Activated naive CD4-positive, alpha-beta T cell treated with anti-CD3 and anti-CD28 coated beads, Interleukin-2, amount 50 U/mL, for 72 hours (primary cell): Measurements from ENCODE around the gene NRCAM. TPM values are rescaled to one million over a fixed set of nuclear protein-coding genes. Genes with fewer than 3 reads are reported as not detected.
"Not testable (repeated sequence)": the region's sequence is repeated elsewhere in the genome, so short reads cannot be mapped to it uniquely, and the experiment has no call there.

ENCODE experiments used
- ATAC-seq, 2 donors: fragments of 150-1000 bp; cut with Tn5 transposase; 2 replicates each; pipeline ENCODE4 v1.10.0; 2021; ENCODE audit warnings: mild to moderate bottlenecking in 2 of 2, moderate library complexity in 2 of 2
- DNase-seq, 2 donors: peaks; one replicate each; pipeline ENCODE4 v3.0.0; 2021 to 2022; ENCODE audit warnings: low spot score in 2 of 2
- H3K27ac Mint-ChIP-seq, 2 donors: one replicate each; pipeline ENCODE4 v1.8.0; 2022; ENCODE audit warnings: mild to moderate bottlenecking in 2 of 2, mixed read lengths in 2 of 2
- H3K36me3 Mint-ChIP-seq, 2 donors: one replicate each; pipeline ENCODE4 v1.8.0; 2022; ENCODE audit warnings: mixed read lengths in 2 of 2
- H3K9me3 Mint-ChIP-seq, 2 donors: one replicate each; pipeline ENCODE4 v1.8.0; 2022; ENCODE audit warnings: mixed read lengths in 2 of 2
- total RNA-seq, 2 donors: library from RNA; stranded (reverse); gene quantifications; one replicate each; pipeline ENCODE4 v1.2.3, GENCODE V29; 2022

Gene NRCAM
- total RNA-seq, 2 donors from 2014 or later, result 0.09 to 0.80 TPM

DNA sequence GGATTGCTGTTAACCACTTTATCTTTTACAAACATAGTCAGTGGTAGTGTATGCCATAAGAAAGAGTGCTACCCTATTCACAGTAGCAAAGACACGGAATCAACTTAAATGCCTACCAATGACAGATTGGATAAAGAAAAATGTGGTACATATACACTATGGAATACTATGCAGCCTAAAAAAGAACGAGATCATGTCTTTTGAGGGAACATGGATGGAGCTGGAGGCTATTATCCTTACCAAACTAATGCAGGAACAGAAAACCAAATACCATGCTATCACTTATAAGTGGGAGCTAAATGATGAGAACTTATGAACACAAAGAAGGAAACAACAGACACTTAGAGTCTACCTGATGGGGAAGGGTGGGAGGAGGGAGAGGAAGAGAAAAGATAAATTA is 10.1 kb upstream of the NRCAM start:
- DNase-seq, ATAC-seq, H3K9me3 Mint-ChIP-seq, H3K27ac Mint-ChIP-seq, H3K36me3 Mint-ChIP-seq: not testable (repeated sequence)

DNA sequence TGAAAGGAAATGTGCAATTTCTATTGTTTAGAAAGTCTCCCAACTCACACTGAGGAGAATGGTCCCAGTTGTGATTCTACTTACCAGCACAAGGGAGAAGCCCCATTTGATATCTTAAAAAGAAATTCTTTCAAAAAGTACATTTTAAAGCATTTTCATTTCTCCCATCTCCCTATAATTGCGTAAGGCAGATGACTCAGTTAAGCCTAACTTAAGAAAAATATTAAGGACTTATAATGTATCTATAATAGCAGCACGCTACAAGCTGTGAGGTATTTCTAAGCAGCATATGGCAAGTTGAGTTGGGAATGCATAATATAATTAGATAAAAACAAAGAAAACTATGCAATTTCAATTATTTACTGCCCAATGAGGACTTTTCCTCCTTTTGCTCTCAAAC is 8.5 kb upstream of the NRCAM start:
- no peak for ATAC-seq
- H3K9me3 Mint-ChIP-seq, result no peaks in the 10 kb centered on the region

DNA sequence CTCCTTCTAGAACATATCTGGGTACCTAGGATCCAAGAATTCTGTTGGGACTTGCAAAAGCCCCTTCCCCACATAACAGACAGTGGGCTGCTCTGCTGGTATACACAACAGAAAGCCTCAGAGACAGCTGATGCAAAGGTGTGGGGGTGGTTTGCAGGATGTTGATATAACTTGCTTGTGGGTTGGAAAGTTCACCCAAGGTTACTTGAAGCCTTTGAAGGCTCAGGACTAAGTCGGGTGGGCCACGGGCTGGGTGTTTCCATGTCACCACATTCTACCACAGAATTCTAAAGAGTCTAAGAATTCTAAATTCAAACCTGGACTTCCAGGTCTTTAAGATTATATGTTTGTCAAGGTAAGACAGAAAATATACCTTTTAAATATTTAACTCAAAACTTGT is 7.4 kb upstream of the NRCAM start:
- no peak overlapping the region for H3K27ac Mint-ChIP-seq
- H3K36me3 Mint-ChIP-seq, result no peaks in the 10 kb centered on the region
- H3K9me3 Mint-ChIP-seq, result no peaks in the 10 kb centered on the region
- peak; percentile 37 to 46 for ATAC-seq
- no peak for DNase-seq

More for the DNA sequence above, 8.5 kb upstream of the NRCAM start:
- DNase-seq, result no peak
- no peaks in the 10 kb centered on the region for H3K36me3 Mint-ChIP-seq
- no peak overlapping the region for H3K27ac Mint-ChIP-seq

DNA sequence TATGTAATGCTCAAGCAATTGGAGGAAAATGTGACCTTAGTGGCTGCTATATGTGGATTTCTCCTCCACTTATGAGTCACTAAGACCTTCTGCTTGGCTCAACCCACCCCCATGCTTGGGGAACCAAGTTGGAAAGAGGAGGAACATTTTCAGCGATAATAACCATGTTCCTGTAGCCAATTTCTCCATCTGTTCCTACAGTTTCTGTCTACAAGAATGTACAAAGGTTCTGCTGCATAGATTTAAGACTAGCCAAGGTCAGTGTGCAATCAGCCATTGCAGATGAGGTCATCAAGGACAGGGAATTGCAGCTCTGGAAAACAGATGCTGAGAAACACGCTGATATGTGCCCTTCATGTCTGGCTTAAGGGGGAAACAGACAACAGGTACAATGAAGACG is 5.6 kb upstream of the NRCAM start:
- Mint-ChIP-seq H3K36me3 (peaks cover 0 to 13% of the 10 kb centered on the region in 2 donors), H3K9me3 (no peaks in the 10 kb centered on the region), H3K27ac (no peak overlapping the region)
- DNase-seq (no peak), ATAC-seq (no peak)

DNA sequence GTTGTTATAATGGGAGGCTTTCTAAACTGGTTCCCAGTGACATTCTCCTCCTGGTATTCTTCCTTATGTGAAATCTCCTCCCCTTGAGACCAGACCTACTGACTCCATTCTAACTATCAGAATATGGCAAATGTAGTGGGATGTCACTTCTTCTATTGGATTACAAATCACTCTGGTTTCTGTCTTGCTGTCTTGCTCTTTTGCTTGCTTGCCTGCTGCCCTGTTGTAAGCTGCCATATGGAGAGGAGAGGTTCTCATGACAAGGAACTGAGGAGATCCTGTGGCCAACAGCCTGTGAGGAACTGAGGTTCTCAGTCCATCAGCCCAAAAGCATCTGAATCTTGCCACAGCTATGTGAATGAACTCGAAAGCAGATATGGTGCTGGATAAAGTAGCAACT is 4.7 kb upstream of the NRCAM start:
- no peak for ATAC-seq
- Mint-ChIP-seq H3K36me3 (peaks cover 0 to 13% of the 10 kb centered on the region in 2 donors), H3K9me3 (no peaks in the 10 kb centered on the region), H3K27ac (no peak overlapping the region)
- DNase-seq, result no peak

DNA sequence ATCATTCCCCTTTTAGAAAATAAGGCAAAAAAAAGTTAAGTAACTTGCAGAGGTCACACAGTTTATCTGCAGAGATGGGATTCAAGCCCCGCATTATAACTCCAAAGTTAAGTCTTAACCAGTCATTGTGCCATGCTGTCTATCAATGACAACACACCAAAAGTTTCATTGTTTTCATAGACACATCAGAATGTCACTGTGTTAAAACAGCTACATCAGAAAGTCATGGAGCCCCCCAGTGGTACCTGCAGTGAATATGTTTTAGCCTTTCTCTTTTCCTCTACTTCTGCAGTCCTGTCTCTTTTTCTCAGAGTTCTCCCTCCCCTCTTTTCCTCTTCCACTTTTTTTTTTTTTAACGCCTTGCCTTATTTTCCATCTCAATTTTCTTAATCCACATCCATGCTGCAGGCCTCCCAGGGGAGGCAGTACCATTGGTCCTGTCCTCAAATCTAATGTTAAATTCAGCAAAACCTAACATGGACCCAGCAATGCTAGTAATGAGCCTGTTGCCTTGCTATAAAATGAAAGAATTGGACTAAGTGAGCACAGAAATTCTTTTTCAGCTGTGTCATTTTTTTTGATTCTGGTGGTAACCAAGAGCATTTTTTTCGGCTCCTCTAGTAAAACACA is 3.8 kb upstream of the NRCAM start:
- Mint-ChIP-seq H3K27ac (no peak overlapping the region), H3K36me3 (peaks cover 0 to 13% of the 10 kb centered on the region in 2 donors), H3K9me3 (no peaks in the 10 kb centered on the region)
- DNase-seq (no peak), ATAC-seq (peak in 1 of 2 donors; percentile 37)

DNA sequence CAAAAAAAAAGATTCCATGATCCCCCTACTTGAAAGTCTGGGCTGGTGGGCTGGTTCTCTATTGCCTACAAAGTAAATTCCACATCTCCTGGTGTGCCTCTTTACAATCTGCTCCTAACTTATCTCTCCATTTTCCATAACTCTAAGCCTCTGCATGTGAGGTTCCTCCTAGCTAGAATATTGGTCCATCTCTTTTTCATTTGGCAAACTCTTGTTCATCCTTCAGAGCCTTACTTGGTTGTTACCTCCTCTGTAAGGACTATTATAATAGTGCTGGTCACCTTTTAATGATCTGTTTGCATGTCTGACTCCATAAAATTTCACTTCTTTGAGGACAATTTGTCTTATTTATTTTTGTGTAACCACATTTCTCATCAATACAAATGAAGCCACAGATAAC is 1.6 kb upstream of the NRCAM start:
- Mint-ChIP-seq H3K27ac (no peak overlapping the region), H3K36me3 (peaks cover 0 to 17% of the 10 kb centered on the region in 2 donors), H3K9me3 (no peaks in the 10 kb centered on the region)
- DNase-seq (no peak), ATAC-seq (no peak)

DNA sequence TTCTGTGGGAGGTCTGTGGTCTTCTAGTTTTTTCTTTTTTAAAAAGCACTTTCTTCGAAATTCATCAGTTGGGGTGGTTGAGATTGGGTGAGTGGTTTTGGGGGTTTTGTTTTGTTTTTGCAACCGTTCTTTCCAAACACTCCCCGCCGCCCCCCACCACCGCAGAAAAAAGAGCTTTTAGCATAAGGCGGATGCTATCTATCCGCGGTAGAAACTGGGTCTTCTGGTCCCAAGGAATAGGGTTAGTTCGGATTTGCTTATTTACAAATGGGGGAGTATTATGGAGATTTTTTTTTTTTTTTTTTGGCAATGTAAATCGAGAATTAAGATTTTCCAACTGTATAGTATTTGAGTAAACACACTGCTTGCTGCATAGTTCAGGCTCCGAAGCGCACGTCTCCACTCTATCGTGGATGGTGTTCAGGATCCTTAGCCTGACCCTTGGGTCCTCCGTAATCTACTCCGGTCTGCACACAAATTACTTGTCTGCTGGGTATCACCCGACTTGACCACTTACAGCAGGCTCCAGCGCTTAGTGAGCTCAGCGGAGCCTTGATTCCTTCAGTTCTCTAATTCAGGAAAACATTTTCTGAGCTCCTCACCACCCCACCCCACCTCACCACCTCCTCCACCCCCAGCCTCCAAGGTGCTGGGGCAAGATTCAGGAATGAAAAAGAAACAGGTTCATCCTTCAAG is 757 bp upstream of the NRCAM start:
- Mint-ChIP-seq H3K27ac (no peak overlapping the region), H3K36me3 (peaks cover 0 to 17% of the 10 kb centered on the region in 2 donors), H3K9me3 (no peaks in the 10 kb centered on the region)
- ATAC-seq (no peak), DNase-seq (no peak)

DNA sequence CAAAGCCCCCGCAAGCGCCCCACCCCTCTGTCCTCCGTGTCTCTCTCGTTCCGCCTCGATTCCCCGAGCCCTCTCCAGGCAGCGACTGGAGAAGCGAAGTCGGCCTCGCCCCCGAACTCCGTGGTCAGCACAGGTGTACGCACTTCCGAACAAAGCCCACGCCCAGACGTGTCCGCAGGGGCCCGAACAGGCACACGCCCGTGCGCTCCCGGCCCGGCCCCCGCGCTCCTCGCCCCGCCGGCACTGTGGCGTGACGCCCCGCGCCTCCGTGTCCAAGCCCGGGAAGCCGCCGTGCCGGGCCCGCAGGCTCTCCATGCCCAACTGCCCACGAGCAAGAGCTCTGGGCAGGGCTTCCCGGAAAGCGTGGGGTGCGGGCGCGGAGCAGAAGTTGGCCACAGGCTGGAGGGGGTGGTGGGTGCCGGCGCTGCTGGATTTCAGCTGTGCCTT is 662 bp downstream of the NRCAM start:
- H3K36me3 Mint-ChIP-seq, result peaks cover 0 to 17% of the 10 kb centered on the region in 2 donors
- no peaks in the 10 kb centered on the region for H3K9me3 Mint-ChIP-seq
- ATAC-seq (peak; percentile 27 to 39), DNase-seq (peak in 1 of 2 donors; percentile 21)
- no peak overlapping the region for H3K27ac Mint-ChIP-seq

DNA sequence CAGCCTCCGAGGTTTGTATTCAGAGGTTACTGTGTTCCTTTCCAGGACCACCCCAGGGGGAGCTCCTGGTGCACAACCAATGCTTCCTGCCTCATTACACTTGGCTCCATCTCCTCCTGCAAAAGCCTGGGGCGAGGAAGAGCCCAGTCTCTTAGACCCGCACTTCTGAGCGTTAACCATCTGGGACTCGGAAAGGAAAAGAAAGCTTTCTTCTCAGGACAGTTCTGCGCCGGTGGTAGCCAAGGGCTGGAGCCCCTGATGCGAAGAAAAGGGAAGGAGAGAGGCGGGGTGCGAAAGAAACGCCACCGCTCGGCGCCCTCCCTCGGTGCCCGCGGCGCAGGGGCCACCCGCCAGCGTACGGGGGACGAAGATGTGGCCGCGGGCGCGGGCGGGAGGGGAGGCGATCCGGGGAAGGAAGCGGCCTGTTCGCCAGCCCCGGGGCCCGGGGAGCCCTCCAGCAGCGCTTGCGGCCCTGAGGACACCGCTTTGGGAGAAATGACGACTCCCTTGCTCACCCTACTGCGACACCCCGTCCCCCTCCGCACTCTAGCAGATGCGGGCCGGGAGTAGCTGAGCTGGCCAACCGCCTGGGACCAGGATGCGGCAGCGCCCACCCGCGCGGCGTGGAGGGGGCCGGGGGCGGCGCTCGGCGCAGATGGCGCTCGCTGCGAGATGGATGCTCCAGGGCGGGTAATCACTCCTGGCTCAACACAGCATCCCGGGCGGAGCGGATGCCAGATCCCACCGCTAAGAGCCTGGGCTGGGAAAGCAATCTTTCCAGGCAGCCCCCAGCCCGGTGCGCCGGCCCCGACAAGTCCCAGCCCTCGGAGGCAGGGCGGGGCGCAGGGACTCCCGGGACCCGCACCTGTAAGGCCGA is 1.3 kb downstream of the NRCAM start:
- peak in 1 of 2 donors; percentile 33 for DNase-seq
- Mint-ChIP-seq H3K36me3 (peaks cover 0 to 17% of the 10 kb centered on the region in 2 donors), H3K9me3 (no peaks in the 10 kb centered on the region), H3K27ac (no peak overlapping the region)
- ATAC-seq, result peak; percentile 43 to 68

DNA sequence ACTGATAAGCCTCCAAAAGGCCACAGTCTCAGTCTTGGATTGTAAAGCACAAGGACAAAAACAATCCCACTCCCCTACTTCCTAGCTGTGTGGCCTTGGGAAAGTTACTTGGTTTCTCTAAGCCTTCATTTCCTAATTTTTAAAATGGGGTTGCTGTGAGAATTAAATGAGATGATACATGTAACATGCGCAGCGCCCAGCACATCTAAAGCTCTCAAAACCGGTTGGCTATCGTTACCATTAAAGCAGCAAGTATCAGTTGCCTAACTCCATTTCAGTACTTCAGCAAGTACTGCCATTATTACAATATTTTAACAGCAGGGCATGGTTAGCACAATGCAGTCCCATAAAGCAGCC is 1.9 kb downstream of the NRCAM start:
- no peaks in the 10 kb centered on the region for H3K9me3 Mint-ChIP-seq
- no peak for DNase-seq
- ATAC-seq, result no peak
- H3K27ac Mint-ChIP-seq, result no peak overlapping the region
- peaks cover 0 to 17% of the 10 kb centered on the region in 2 donors for H3K36me3 Mint-ChIP-seq

DNA sequence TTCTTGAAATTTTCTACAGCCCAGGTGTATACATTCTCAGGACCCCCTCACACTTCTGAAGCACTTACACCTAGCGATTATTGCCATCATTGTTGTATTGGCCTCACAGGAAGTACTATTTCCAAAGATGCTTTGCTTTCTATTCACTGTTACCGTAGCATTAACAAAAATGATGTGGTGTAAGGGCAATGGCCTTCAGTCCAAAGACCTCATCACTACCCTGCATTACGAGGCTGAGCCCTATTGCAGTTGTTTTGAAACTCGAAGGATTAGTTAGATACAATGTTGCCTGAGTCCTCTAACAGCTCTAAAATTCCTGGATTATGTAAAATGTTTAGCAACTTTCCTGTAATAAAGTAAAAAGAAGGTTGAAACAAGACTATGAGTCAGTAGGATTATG is 2.9 kb downstream of the NRCAM start:
- ATAC-seq (no peak), DNase-seq (no peak)
- H3K9me3 Mint-ChIP-seq, result no peaks in the 10 kb centered on the region
- H3K36me3 Mint-ChIP-seq, result peaks cover 0 to 15% of the 10 kb centered on the region in 2 donors
- H3K27ac Mint-ChIP-seq, result no peak overlapping the region

DNA sequence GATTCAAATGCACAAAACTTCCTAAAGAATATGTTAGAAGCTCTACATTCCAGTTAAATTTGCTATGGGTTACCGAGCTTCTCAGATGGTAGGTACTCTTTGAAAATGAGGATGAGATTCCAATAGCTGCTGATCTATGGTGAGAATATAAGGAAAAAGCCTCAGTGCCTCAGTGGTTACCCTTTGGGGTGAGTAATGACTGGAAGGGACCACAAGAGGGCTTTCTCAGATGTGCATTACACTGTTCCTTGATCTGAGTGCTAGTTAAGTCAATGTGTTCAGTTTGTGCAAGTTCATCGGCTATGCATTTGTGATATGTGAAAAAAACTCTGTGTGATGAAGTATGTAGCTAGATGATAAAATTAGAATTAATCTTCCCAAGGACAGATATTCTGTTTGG is 3.5 kb downstream of the NRCAM start:
- DNase-seq (no peak), ATAC-seq (peak in 1 of 2 donors; percentile 37)
- Mint-ChIP-seq H3K36me3 (peaks cover 0 to 9% of the 10 kb centered on the region in 2 donors), H3K9me3 (no peaks in the 10 kb centered on the region), H3K27ac (no peak overlapping the region)

DNA sequence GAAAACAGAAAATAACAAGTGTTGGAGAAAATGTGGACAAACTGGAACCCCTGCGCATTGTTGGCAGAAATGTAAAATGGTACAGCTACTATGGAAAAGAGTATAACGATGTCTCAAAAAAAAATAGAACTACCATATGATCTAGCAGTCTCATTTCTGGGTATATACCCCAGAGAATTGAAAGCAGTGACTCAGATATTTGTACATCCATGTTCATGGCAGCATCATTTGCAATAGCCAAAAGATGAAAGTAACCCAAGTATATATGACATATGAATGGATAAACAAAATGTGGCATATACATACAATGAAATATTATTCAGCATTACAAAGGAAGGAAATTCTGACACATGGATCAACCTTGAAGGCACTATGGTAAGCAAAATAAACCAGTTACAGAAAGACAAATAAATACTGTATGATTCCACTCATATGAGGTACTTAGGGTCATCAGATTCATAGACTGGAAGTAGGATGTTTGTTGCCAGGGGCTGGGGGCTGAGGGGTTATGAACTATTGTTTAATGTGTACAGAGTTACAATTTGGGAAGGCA is 4.9 kb downstream of the NRCAM start:
- no peak overlapping the region for H3K27ac Mint-ChIP-seq
- no peaks in the 10 kb centered on the region for H3K9me3 Mint-ChIP-seq
- DNase-seq, result no peak
- ATAC-seq, result peak in 1 of 2 donors; percentile 14
- peaks cover 0 to 4% of the 10 kb centered on the region in 2 donors for H3K36me3 Mint-ChIP-seq

DNA sequence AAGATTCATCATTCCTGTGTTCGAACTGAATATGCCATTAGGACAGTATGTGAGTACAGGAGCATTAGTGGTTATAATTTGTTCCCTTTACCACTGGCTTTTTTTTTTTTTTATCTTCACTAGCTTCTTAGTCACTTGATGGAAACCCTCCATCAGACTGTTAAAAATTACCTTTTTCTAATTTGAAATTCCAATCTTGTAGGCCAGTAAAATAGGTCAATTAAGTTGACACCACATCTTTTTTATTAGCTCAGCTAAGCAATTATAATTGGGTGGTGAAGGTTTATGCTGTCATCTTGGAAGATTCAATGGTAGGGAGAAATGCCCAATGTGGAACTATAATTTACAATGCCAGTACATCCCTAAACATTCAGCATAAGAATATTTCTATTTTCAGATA is 6.1 kb downstream of the NRCAM start:
- no peak for ATAC-seq
- Mint-ChIP-seq H3K9me3 (no peaks in the 10 kb centered on the region), H3K27ac (no peak overlapping the region), H3K36me3 (peaks cover 0 to 4% of the 10 kb centered on the region in 2 donors)
- DNase-seq, result no peak

DNA sequence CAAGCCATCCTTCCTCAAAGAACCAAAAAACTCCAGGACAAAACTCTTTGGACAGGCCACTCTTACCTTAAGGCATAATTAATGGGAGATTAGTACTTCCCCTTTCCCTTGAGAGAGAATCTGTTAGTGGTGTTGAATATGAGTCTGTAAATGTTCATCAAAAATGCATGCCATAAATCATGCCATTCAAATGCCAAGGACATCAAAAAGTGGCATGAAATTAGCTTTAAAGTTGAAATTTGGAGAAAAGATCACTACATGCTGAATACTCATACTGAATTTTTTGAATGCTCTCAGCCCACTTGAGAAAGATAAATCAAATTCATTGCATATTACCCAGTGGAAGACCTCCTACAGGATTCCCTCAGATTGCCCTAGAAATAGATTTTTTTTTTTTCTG is 6.7 kb downstream of the NRCAM start:
- no peaks in the 10 kb centered on the region for H3K9me3 Mint-ChIP-seq
- no peak for ATAC-seq
- H3K36me3 Mint-ChIP-seq, result peaks cover 0 to 2% of the 10 kb centered on the region in 2 donors
- DNase-seq, result no peak
- no peak overlapping the region for H3K27ac Mint-ChIP-seq
